WERI-Rb-1 (cell line): ENCODE results near the gene SERPINB6.
"Not testable (repeated sequence)": the region's sequence is repeated elsewhere in the genome, so short reads cannot be mapped to it uniquely, and the experiment has no call there.

Experiments
- DNase-seq: peaks from one replicate; pipeline ENCODE4 v3.0.0-alpha.2; 2020
- H3K27ac ChIP-seq: fragments of 250-450 bp; sonication (Bioruptor Pico); 2 replicates; pipeline ENCODE4 v1.5.1; 2020; ENCODE audit warnings: mild to moderate bottlenecking, moderate library complexity
- H3K27me3 ChIP-seq: fragments of 250-450 bp; sonication (Bioruptor Pico); 2 replicates; pipeline ENCODE4 v1.5.1; 2021; ENCODE audit warnings: mild to moderate bottlenecking, low read depth, moderate library complexity; ENCODE audit not compliant: insufficient read depth, severe bottlenecking
- H3K36me3 ChIP-seq: fragments of 250-450 bp; sonication (Bioruptor Pico); 2 replicates; pipeline ENCODE4 v1.5.1; 2020; ENCODE audit warnings: mild to moderate bottlenecking, moderate library complexity
- H3K4me3 ChIP-seq: 2 replicates; pipeline ENCODE4 v1.5.1; 2011; ENCODE audit warnings: low read depth, mild to moderate bottlenecking, control low read depth, low read length
- H3K9me3 ChIP-seq: fragments of 250-450 bp; sonication (Bioruptor Pico); 2 replicates; pipeline ENCODE4 v1.5.1; 2021; ENCODE audit warnings: mild to moderate bottlenecking, moderate library complexity; ENCODE audit not compliant: severe bottlenecking
- TF ChIP-seq, protein P1 (sequence below): IDR thresholded peaks from 2 replicates; pipeline ENCODE4 v1.5.1; 2011; ENCODE audit warnings: low read depth, mild to moderate bottlenecking, control low read depth, inconsistent platforms, low read length

Gene SERPINB6

GRCh38 chr6:3001773-3002293, 30.5 kb upstream of the SERPINB6 start:
- Histone ChIP-seq H3K36me3 (peaks cover 3% of the 10 kb centered on the region; the same call in 1 of the 2 replicates), H3K27ac (no peak overlapping the region), H3K27me3 (no peaks in the 10 kb centered on the region), H3K9me3 (no peaks in the 10 kb centered on the region), H3K4me3 (no peak overlapping the region)
- TF ChIP-seq, protein P1, sequence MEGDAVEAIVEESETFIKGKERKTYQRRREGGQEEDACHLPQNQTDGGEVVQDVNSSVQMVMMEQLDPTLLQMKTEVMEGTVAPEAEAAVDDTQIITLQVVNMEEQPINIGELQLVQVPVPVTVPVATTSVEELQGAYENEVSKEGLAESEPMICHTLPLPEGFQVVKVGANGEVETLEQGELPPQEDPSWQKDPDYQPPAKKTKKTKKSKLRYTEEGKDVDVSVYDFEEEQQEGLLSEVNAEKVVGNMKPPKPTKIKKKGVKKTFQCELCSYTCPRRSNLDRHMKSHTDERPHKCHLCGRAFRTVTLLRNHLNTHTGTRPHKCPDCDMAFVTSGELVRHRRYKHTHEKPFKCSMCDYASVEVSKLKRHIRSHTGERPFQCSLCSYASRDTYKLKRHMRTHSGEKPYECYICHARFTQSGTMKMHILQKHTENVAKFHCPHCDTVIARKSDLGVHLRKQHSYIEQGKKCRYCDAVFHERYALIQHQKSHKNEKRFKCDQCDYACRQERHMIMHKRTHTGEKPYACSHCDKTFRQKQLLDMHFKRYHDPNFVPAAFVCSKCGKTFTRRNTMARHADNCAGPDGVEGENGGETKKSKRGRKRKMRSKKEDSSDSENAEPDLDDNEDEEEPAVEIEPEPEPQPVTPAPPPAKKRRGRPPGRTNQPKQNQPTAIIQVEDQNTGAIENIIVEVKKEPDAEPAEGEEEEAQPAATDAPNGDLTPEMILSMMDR: peak; percentile 38; the same call in 1 of the 2 replicates
- DNase-seq: no peak

GRCh38 chr6:3001146-3001772, 29.9 kb upstream of the SERPINB6 start:
- DNase-seq: no peak
- Histone ChIP-seq H3K9me3 (no peaks in the 10 kb centered on the region), H3K4me3 (no peak overlapping the region), H3K27me3 (no peaks in the 10 kb centered on the region), H3K27ac (no peak overlapping the region), H3K36me3 (peaks cover 3% of the 10 kb centered on the region; the same call in 1 of the 2 replicates)
- TF ChIP-seq, protein P1: no peak

DNA sequence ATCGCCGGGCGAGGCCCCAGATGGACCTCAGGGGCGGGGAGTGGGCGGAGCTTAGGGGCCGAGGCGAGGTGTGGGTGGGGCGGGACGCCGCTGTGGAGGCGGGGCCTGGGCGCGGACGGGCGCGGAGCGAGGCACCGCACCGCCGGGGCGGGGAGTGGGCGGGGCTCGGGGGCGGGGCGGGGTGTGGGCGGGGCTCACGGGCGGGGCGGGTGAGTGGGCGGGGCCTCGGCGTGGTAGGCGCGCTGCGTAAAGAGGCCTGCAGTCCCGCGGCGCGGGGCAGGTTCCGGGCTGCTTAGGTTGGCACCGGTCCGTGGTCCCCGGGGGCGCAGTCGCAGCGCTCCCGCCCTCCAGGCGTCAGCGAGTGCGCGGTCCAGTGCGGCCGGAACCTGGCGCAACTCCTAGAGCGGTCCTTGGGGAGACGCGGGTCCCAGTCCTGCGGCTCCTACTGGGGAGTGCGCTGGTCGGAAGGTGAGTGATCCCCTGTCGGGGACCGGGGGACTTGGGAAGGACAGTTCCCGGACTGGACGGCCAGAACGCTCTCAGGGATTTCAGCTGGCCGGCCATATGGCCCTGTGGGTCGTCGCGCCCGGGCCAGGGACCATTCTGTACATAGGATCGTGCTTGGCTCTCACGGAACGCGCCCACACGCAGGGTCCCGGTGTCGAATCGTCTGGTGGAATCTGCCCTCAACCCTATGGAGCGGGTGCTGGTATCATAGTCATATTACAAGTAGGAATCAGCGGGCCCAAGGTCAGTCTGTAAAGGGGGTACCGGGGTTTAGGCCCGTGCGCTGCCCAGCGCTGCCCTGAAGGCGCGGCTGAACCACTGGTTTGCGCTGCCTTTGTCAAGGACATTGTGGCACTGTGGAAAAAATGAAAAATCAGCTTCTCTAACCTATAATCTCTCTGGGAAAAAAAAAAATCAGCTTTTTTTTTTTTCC, 28.5 kb upstream of the SERPINB6 start, which contains the start of gene NQO2:
TSS of gene NQO2 (plus strand) at position 277 of the 940 bp plus-strand sequence. CDS start 6,659 bp downstream, outside the sequence.
- H3K36me3 ChIP-seq: peaks cover 3% of the 10 kb centered on the region; the same call in 1 of the 2 replicates
- peak; percentile 98 for DNase-seq
- H3K27me3 ChIP-seq: no peaks in the 10 kb centered on the region
- TF ChIP-seq, protein P1: 0 out of 2 replicates have a peak, but pooled peaks have one; percentile 17
- peak within 1 kb of the TSS; percentile 72 for H3K27ac ChIP-seq
- H3K4me3 ChIP-seq: peak within 1 kb of the TSS; percentile 82
- no peaks in the 10 kb centered on the region for H3K9me3 ChIP-seq

GRCh38 chr6:2998998-2999617, 27.7 kb upstream of the SERPINB6 start:
- DNase-seq: no peak
- Histone ChIP-seq H3K27me3 (no peaks in the 10 kb centered on the region), H3K27ac (no peak overlapping the region), H3K36me3 (peaks cover 3% of the 10 kb centered on the region; the same call in 1 of the 2 replicates), H3K9me3 (no peaks in the 10 kb centered on the region), H3K4me3 (peak overlapping the region; percentile 47)
- TF ChIP-seq, protein P1: no peak

GRCh38 chr6:2998249-2998997, 27.1 kb upstream of the SERPINB6 start:
- not testable (repeated sequence) for DNase-seq, H3K27me3 ChIP-seq, H3K9me3 ChIP-seq, H3K27ac ChIP-seq, H3K36me3 ChIP-seq
- TF ChIP-seq, protein P1: peak; percentile 54
- H3K4me3 ChIP-seq: peak overlapping the region; percentile 47
